Measurements from ENCODE around the gene ADAMTS18.
"Not testable (repeated sequence)": the region's sequence is repeated elsewhere in the genome, so short reads cannot be mapped to it uniquely, and the experiment has no call there.

Gene ADAMTS18, protein sequence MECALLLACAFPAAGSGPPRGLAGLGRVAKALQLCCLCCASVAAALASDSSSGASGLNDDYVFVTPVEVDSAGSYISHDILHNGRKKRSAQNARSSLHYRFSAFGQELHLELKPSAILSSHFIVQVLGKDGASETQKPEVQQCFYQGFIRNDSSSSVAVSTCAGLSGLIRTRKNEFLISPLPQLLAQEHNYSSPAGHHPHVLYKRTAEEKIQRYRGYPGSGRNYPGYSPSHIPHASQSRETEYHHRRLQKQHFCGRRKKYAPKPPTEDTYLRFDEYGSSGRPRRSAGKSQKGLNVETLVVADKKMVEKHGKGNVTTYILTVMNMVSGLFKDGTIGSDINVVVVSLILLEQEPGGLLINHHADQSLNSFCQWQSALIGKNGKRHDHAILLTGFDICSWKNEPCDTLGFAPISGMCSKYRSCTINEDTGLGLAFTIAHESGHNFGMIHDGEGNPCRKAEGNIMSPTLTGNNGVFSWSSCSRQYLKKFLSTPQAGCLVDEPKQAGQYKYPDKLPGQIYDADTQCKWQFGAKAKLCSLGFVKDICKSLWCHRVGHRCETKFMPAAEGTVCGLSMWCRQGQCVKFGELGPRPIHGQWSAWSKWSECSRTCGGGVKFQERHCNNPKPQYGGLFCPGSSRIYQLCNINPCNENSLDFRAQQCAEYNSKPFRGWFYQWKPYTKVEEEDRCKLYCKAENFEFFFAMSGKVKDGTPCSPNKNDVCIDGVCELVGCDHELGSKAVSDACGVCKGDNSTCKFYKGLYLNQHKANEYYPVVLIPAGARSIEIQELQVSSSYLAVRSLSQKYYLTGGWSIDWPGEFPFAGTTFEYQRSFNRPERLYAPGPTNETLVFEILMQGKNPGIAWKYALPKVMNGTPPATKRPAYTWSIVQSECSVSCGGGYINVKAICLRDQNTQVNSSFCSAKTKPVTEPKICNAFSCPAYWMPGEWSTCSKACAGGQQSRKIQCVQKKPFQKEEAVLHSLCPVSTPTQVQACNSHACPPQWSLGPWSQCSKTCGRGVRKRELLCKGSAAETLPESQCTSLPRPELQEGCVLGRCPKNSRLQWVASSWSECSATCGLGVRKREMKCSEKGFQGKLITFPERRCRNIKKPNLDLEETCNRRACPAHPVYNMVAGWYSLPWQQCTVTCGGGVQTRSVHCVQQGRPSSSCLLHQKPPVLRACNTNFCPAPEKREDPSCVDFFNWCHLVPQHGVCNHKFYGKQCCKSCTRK (N-terminal part only)

DNA sequence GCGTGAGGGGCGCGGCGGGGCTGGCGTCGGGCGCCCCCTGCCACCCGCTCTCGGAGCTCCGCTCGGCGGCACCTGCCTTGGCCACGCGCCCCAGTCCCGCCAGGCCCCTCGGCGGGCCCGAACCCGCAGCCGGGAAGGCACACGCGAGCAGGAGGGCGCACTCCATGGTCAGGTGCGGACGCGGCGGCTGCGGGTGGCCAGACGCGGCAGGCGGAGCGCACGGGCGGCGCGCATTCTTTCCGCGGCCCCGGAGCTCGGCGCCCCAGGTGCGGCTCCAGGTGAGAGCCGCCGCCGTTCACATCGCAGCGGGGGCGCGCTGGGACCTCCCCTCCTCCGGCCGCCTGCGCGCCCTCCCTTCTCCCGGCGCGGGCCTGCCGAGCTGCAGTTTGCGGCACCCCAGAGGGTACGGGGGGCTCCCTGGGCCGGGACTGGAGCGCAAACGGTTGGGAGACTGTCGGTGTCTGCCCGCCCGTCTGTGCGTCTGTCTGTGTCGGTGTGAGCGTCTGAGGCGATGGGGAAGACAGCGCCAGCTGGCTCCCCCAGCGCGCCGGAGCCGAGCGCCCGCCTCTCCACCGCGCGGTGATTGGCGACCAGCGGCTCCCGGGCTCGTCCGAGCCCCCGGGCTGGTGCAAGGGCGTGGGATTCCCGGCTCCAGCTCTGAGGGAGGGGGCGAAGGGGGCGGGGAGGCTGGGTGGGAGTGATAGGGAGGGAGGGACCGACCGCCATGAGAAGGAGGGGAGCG is at the start of gene ADAMTS18:
TSS of gene ADAMTS18 (minus strand) at position 505 of the 742 bp plus-strand sequence. CDS start at position 166, 339 bp downstream.
- peak; percentile 18 to 78 for DNase-seq

DNA sequence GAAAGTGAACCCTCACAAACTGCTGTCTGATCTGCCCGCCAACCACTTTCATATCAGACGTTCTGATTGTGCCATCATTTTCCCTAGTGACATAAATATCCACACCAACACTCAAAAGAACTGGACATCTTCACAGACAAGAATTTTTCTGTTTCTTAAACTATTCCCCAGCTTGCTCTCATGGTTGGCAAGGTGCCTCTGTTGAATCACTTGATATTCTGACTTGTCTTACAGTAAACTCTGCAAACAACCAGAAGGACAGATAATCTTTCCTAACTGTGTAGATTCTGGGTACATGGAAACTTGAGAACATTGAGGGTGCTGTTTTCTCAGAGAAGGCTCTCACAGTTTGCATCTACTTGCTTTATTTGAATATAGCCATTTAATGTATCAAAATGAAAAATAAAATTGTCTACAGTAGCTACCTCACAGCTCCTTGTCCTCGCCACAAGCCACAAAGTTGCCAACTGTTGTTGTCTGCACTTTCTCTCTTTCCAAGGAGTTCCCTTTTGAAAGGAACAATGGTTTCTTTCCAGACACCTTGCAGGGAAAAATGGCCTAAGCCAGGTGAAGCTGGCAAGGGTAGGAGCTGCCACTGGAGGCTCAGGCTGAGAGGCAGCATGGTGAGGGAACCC is 46.0 kb upstream of the ADAMTS18 start:
- no peak for DNase-seq

DNA sequence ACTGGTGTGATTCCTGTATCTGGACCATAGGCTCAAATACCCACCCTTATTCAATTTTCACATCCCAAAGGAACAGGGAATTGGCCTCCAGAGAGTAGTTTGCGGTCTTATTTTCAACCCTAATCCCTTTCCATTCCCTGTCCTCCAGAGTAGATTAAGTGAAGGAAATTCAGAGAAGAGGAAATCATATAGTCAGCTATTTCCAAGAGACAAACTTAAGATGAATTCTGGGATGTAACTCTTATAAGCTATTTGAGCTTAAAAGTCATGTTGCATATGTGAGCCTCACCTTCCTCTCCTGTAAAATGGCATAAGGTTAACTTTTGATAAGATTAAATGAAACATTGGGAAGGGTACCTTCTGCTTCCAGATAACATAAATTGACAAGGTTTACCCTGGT is 37.4 kb upstream of the ADAMTS18 start:
- no peak for DNase-seq

DNA sequence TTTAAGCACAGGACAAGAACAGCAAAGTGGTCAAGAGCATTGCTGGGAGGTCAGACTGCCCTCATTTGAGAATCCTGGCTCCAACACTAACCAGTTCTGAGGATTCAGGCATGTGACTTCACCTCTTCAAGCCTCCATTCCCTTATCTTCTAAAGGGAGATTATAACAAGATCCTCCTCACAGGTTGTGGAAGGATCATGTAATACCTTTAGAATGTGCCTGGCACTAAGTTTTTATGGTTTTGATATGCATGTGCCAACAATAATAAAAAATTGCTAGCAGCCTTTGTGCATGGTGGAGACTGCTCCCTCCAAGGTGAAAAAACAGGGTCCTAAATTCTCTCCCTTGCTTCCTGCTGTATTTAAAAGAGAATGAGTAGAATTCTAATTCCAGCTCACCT is 36.0 kb upstream of the ADAMTS18 start:
- no peak for DNase-seq

DNA sequence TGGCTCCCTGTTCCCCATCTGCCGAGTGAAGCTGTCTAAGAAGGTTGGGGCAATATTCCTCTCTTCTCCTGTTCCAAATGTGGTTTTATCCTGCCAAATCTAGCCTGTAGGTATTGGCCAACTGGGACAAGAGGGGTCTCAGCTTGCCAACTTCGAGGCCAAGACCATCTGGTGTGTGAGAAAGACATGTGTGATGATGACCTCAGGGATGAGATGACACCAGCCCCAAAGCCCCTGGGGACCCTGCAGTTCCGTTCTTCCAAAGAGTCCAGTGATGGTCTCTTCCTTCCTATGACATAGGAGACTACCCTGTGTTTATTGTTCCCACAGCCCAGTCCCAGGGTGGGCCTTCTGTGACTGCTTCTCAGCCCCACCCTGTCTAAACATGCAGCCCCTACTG is 34.8 kb upstream of the ADAMTS18 start:
- DNase-seq: no peak

DNA sequence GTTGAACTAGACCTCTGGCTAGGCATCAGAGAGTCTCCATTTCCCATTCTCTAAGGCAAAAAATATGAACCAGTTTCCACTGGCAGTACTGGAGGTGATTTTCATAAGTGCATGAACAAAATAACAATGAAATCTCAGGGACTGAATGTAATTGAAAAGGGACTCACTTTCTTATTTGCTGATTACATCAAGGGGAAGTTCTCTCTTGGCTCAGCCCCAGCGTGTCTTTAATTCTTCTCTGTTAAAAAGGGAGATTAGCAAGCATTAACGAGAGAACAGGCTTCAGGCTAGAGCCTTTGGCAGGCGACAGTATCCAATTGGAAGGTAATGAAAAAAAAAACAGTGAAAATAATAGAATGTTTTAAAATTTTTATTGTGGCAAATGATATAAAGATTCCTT is 34.0 kb upstream of the ADAMTS18 start:
- no peak for DNase-seq

DNA sequence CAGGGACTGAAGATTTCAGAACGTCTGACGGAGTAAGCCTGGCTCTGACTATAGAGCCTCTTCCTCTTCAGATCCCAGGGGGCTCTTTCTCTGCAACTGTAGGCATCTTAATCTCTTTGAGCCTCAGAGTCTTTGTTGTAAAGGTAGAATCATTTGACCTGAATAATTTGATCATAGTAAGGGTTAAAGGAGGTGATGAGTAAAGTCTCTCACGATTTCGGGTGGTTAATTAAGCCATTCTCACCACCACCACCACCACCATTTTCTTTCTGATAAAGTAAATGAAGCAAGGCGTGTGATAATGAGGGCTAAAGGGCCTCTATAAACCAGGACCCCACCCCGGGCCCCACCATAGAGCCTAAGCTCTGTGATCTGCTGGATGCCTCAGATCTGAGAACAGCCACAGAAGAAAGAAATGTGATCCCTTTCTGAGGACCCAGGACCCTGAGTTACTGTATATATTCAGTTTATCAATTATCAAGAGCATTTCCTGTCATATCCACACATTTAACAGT is 33.0 kb upstream of the ADAMTS18 start:
- DNase-seq: no peak

DNA sequence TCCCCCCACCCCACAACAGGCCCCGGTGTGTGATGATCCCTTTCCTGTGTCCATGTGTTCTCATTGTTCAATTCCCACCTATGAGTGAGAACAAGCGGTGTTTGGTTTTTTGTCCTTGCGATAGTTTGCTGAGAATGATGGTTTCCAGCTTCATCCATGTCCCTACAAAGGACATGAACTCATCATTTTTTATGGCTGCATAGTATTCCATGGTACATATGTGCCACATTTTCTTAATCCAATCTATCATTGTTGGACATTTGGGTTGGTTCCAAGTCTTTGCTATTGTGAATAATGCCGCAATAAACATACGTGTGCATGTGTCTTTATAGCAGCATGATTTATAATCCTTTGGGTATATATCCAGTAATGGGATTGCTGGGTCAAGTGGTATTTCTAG is 28.8 kb upstream of the ADAMTS18 start:
- not testable (repeated sequence) for DNase-seq

DNA sequence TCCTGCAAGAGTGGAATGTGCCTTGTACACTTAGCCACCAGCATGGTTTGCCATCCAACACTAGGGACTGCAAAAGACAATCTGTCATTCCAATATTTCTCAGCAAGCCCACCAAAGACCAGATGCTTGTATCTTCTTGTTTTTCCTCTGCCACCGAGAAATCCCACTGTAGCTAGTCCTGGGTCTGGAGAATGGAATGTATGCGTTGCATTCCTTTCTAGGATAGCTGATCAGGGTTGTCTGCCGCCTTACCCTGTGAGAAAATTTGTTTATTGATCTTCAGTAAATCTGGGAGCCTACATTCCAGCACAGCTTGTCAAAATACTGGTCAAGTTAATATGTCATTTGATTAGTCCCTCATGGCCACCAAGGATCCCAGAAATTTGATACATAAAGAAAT is 28.1 kb upstream of the ADAMTS18 start:
- DNase-seq: no peak

DNA sequence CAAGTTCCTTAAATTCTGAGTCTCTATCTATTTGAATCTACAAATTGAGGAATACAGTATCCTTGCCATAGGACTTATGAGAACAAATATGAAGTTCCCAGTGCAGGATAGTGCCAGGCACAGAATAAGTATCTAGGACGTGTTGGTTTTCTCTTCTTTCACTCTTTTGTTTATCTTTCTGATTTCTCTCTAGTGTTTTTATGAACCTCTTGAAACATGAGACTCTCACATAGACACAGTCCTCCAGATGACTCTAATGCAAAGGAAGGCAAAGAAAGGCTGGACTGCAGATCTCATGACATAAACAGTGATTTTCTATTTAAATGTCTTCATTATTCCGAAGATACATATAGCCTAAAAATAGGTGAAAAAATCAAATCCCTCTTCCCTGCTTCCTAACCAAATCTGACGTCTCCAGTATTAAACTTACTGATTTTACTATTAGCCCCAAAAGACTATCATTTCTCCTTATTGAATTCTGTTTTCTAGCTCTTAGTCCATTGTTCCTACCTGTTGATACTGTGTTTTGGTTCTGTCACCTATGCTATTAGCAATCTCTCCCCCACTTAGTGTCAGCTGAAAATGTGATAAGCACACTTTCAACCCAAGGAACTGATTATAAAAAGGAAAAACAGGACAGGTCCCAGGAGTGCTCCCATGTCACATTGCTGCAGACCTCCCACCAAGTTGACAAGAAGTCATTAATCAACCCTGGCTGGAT is 24.9 kb upstream of the ADAMTS18 start:
- no peak for DNase-seq

DNA sequence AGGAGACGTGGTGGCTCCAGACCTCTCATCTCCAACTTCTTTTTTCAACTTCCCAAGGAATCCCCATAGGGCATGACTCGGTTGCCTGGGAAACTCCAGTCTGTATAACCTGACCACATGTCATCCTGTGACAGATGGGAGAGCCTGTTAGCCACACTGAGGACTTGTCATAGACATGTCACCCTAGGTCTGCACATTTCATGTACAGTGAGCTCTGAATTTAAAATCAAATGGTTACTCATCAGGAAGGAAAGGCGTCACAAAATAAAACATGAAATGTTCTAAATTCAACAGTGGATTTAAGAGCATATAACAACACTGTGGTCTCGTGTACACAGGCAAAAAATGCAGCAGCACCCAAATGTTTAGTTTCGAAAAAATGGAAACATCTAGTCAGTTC is 22.2 kb upstream of the ADAMTS18 start:
- DNase-seq: no peak

DNA sequence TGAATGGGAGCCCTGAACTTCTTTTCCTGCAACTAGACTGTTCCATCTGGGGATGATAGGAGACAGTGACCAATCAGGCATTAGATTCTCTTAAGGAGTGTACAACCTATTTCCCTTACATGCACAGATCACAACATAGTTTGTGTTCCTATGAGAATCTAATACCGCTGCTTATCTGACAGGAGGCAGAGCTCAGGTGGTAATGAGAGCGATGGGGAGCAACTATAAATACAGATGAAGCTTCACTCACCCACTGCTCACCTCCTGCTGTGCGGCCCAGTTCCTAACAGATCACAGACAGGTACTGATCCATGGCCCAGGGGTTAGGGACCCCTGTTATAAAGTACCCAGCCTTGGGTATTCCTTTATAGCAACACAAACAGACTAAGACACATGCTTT is 17.4 kb upstream of the ADAMTS18 start:
- no peak for DNase-seq

DNA sequence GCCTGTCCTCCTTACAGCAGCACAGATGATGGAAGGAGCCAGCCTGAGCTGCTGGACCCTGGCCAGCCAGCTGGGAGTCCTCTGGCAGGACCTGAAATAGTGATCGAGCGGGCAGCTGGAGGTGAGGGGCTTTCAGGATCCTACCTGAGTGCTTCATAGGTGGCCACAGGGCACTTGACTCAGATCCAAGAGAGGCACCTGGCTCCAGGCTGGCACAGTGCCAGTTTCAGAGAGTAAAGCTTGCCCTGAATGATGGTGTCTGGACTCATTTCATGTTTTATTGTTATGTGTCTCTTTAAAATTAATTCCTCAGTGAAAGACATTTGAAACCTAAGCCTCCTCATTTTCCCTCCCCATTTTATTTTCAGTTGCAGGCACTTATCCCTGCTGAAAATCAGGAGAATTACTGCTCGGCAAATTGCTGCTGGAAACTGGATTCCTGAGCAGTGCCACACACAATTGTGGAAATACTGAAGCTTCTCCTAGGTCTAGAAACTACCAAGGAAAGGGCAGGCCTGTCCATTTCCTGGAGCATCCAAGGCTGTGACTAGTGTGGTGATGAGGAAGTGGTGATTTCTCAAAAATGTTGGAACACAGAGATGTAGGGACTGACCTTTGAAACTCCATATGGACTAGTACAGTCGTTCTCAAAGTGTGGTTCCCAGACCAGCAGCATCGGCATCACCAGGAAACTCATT is 16.1 kb upstream of the ADAMTS18 start:
- DNase-seq: peak; percentile 51 to 64

DNA sequence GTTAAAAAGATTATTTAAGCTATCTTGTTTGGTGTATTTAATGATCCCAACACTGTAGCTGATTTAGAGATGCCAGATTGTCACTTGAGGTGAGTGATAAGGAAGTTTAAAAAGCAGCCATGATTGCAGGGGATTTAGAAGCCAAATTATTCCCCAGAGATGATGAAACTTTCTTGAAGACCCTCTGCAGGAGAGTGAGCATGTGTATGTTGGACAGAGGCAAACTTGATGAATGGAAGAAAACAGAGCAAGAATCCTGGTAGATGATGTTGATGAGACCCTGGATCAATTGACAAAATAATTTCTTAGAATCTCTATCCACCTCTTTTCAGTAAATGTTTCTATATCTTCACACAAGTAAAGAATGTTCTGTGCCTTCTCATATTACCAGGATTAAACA is 14.4 kb upstream of the ADAMTS18 start:
- no peak for DNase-seq

DNA sequence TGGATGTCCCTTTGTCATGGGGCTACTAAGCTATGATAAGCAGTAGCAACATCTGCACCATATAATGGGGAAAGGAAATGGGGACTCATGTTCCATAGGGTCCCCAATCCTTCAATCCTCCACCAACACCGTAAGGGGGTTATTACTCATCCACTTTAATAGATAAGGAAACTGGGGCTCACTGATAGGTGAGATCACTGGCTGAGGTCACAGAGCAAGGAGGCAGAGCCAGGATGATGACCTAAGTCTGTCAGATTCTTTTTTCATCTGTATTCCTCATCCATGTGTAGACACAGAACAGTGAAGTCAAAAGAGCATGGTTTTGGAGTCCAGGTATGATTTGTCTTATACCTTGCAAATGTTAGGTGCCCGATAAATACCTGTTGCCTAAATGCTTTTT is 10.5 kb upstream of the ADAMTS18 start:
- no peak for DNase-seq

DNA sequence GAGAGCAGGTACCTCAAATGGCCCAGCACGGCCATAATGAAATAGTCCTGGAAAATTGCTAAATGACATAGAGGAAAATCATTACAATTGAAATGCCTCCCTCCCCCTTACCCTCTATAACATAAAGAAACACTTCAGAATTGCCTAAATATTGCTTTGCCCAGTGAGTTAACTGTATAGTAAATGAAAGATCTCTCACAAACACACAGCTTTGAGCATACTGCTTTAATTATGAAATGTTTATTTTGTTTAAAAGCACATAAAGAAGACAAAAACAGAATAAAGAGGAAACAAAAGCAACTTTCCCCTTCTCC is 9.3 kb upstream of the ADAMTS18 start:
- DNase-seq: no peak

DNA sequence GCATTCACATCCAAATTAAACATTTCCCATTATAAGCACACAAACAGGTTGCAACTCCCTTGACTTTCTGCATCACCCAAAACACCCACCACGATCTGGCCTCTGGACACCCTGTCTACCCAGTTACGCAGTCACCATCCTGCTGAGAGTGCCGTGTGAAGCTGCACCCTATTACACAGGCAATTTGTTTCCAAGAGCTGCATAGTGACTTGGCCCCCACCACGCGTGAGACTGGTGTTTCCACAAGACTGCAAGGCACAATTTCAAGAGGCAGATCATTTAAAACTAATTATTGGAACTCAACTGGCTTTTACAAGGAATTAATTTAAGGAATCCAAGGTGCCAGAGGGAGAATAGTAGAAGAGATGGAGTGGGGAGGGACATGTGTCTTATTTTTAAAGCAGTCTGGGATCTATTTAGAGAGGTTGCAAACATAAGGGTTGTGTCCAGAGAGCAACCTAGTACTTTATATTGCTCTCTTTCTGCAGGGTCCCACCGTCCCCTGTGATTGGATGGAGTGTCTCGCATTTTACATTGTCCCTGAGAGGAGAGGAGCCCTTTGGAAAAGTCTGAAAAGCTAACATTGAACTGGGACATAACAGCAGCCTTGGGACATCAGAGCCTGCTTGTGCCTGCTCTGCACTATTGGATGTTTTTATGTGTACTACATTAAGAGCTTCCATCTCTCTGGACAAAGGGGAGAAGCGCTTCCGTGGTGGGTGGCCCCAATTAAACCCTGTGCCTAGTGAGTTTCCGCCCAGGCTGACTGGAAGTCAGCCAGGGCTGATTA is 8.7 kb upstream of the ADAMTS18 start:
- DNase-seq: no peak

DNA sequence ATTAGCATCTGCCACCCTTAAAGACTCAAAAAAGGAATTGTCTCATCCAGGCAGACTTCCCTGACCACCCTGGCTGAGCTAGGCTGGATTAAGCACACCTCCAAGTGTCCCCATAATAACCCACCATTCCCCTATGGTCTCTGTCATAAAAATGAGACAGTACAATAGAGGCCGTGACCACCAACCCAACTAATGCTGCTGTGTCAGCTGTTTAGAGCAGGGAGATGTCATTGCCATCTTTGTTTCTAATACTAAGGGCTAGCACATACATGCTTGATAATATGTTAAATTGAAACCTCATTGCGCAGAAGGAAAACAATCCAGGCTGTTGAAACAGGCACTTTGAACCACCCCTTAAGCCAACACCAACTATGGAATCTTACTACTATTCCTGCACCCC is 7.2 kb upstream of the ADAMTS18 start:
- DNase-seq: no peak

DNA sequence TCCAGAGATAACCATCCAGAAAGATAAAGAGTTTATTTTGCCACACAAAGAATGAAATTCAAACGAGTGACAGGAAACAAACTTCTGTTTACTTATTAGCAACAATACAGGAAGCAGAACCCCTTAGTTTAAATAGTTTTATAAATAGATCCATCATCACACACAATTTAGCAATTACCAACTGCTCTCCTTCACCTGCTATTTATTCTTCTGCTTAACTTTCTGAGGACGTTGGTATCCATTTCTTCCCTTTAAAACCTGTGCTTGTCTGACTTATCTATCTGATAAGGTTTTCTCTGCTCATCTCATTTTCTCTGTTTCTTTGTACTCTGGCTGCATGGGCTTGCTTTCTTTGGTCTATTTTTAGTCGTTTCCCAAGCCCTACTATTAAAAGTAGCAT is 4.3 kb upstream of the ADAMTS18 start:
- no peak for DNase-seq

DNA sequence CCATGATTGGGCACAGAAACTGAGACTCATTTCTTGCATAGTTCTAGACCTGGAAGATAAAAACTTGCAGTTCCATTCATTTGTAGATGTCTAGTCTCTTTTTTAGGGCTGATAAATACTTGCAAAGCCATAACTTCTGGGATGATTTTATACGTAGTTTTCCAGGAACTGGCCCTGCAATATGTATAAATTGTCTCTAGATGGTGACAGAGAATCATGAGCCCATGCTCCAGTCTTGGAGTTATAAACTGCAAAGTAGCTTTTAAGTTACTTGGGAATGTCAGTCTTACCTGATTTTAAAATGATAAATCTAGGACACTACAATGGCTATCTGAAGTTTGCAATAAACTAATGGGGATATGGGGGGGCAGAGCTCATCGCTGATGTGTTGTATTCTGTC is 3.0 kb upstream of the ADAMTS18 start:
- peak in 1 of 2 experiments; percentile 53 for DNase-seq
